OCI-LY1 (cell line): ENCODE measurements around the gene PAPOLB.

ENCODE experiments used
- H2AFZ ChIP-seq: fragments of 200-600 bp; sonication (generic), shearing (Covaris generic); 2 replicates; pipeline ENCODE4 v1.6.0; 2014; ENCODE audit warnings: antibody characterized with exemption, mild to moderate bottlenecking, low read length
- H3F3A ChIP-seq: fragments of 200-600 bp; sonication (generic), shearing (Covaris generic); 2 replicates; pipeline ENCODE4 v1.6.0; 2014; ENCODE audit warnings: mild to moderate bottlenecking, antibody characterized with exemption, low read length, moderate library complexity; ENCODE audit not compliant: insufficient read depth
- H3K27ac ChIP-seq: fragments of 200-600 bp; sonication (generic); 2 replicates; pipeline ENCODE4 v1.5.1; 2014; ENCODE audit warnings: low read length, mixed run types, mild to moderate bottlenecking, low read depth; ENCODE audit not compliant: poor library complexity, severe bottlenecking
- H3K27me3 ChIP-seq: fragments of 200-600 bp; sonication (generic); 2 replicates; pipeline ENCODE4 v1.6.0; 2014; ENCODE audit warnings: antibody characterized with exemption, mild to moderate bottlenecking, low read length, moderate library complexity; ENCODE audit not compliant: insufficient read depth
- H3K36me3 ChIP-seq: fragments of 200-600 bp; sonication (generic); 2 replicates; pipeline ENCODE4 v1.6.1; 2014; ENCODE audit warnings: mild to moderate bottlenecking, antibody characterized with exemption, low read length, moderate library complexity, mixed read lengths; ENCODE audit not compliant: insufficient read depth
- H3K4me1 ChIP-seq: fragments of 200-600 bp; sonication (generic); 2 replicates; pipeline ENCODE4 v1.5.1; 2014; ENCODE audit warnings: mild to moderate bottlenecking, low read length, moderate library complexity; ENCODE audit not compliant: insufficient read depth, severe bottlenecking
- H3K4me2 ChIP-seq: fragments of 200-600 bp; sonication (generic), shearing (Covaris generic); 2 replicates; pipeline ENCODE4 v1.6.1; 2014; ENCODE audit warnings: low read length
- H3K4me3 ChIP-seq: fragments of 200-600 bp; sonication (generic); 2 replicates; pipeline ENCODE4 v1.5.1; 2014; ENCODE audit warnings: low read length, low read depth, mild to moderate bottlenecking, mixed read lengths; ENCODE audit not compliant: poor library complexity, severe bottlenecking
- H3K79me2 ChIP-seq: fragments of 200-600 bp; shearing (Covaris generic); 2 replicates; pipeline ENCODE4 v1.6.1; 2016; ENCODE audit warnings: mixed run types, low read length, mixed read lengths; ENCODE audit not compliant: insufficient read depth
- H3K9ac ChIP-seq: fragments of 200-600 bp; sonication (generic), shearing (Covaris generic); 2 replicates; pipeline ENCODE4 v1.6.1; 2014; ENCODE audit warnings: mild to moderate bottlenecking, low read length, mixed read lengths
- H3K9me2 ChIP-seq: fragments of 200-600 bp; sonication (generic), shearing (Covaris generic); 2 replicates; pipeline ENCODE4 v1.6.1; 2014; ENCODE audit warnings: low read depth, mild to moderate bottlenecking, low read length, mixed read lengths
- H3K9me3 ChIP-seq: fragments of 200-600 bp; shearing (Covaris generic); 2 replicates; pipeline ENCODE4 v1.6.1; 2014; ENCODE audit warnings: low read length, mixed read lengths
- H4K20me1 ChIP-seq: fragments of 200-600 bp; sonication (generic), shearing (Covaris generic); 2 replicates; pipeline ENCODE4 v1.6.0; 2016; ENCODE audit warnings: mild to moderate bottlenecking, low read length; ENCODE audit not compliant: insufficient read depth
- CTCF ChIP-seq: fragments of 200-600 bp; sonication (generic), shearing (Covaris generic); IDR thresholded peaks from 2 replicates; pipeline ENCODE4 v1.5.1; 2017; ENCODE audit warnings: mild to moderate bottlenecking, antibody characterized with exemption, low read length, moderate library complexity, mixed read lengths
- EZH2 ChIP-seq: fragments of 200-600 bp; sonication (generic), shearing (Covaris generic); IDR thresholded peaks from 2 replicates; pipeline ENCODE4 v1.8.0; 2017; ENCODE audit warnings: borderline replicate concordance, mixed run types, mild to moderate bottlenecking, antibody characterized with exemption, low read length, moderate library complexity, mixed read lengths

PAPOLB gene

GRCh38 chr7:4878336-4879335, 16.8 kb upstream of the PAPOLB start:
- no peak overlapping the region for H2AFZ ChIP-seq
- no peaks in the 10 kb centered on the region for H3K36me3 ChIP-seq
- no peak overlapping the region for H3K4me3 ChIP-seq
- TF ChIP-seq CTCF (no peak), EZH2 (no peak)
- no peak overlapping the region for H3K9ac ChIP-seq
- H3F3A ChIP-seq = no peaks in the 10 kb centered on the region
- no peak overlapping the region for H3K4me2 ChIP-seq
- no peaks in the 10 kb centered on the region for H3K9me2 ChIP-seq
- no peaks in the 10 kb centered on the region for H3K27me3 ChIP-seq
- no peaks in the 10 kb centered on the region for H4K20me1 ChIP-seq
- H3K9me3 ChIP-seq = no peaks in the 10 kb centered on the region
- no peaks in the 10 kb centered on the region for H3K4me1 ChIP-seq
- no peaks in the 10 kb centered on the region for H3K79me2 ChIP-seq
- no peak overlapping the region for H3K27ac ChIP-seq

DNA sequence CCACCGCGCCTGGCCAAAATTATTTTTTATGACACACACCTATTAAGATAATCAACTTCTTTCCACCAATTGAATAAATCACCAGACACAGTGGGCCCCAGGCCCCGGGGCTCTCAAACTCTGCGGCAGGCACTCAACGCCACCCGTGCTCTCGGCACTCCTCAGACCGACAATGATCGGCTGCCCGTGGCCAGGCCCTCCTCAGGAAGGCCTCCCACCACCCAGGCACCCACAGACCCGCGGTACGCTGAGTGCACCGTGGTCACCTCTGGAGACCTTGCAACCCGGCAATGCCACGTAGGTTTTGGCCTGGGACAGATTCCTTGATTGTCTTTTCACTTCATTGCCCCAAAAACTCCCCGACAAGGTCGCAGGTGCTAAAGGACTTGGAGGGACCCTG, 14.8 kb upstream of the PAPOLB start:
- no peak overlapping the region for H3K9ac ChIP-seq
- H4K20me1 ChIP-seq = no peaks in the 10 kb centered on the region
- H3K9me3 ChIP-seq = no peaks in the 10 kb centered on the region
- H3K9me2 ChIP-seq = no peaks in the 10 kb centered on the region
- no peak overlapping the region for H3K27ac ChIP-seq
- H3K36me3 ChIP-seq = no peaks in the 10 kb centered on the region
- H3K27me3 ChIP-seq = no peaks in the 10 kb centered on the region
- TF ChIP-seq CTCF (no peak), EZH2 (no peak)
- no peaks in the 10 kb centered on the region for H3K4me1 ChIP-seq
- no peaks in the 10 kb centered on the region for H3F3A ChIP-seq
- H3K4me2 ChIP-seq = no peak overlapping the region
- H2AFZ ChIP-seq = no peak overlapping the region
- no peak overlapping the region for H3K4me3 ChIP-seq
- H3K79me2 ChIP-seq = no peaks in the 10 kb centered on the region

DNA sequence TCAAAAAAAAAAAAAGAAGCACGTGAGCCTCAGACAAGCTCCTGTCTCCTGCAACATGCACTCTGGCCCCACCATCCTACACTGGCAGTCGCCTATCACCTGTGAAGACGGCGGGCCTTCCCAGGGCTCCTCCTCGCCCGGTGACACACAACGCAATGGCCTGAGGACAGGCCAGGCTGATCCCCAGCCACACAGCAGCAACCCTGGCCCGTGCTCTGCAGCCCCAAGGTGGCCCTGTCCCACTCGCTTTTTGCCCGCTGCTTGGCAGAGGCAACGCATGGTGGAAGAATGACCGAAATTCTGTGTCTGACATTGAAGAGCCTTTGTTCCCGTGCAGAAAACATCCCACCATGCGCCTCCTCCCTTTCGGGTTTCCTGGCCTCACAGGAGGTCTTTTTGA, 13.6 kb upstream of the PAPOLB start:
- Histone ChIP-seq H3K36me3 (no peaks in the 10 kb centered on the region), H3K9me3 (no peaks in the 10 kb centered on the region), H3K4me2 (no peak overlapping the region), H3K9me2 (no peaks in the 10 kb centered on the region), H3K9ac (no peak overlapping the region), H3K4me3 (no peak overlapping the region), H3K27me3 (no peaks in the 10 kb centered on the region), H3K4me1 (no peaks in the 10 kb centered on the region), H3F3A (no peaks in the 10 kb centered on the region), H3K79me2 (no peaks in the 10 kb centered on the region), H3K27ac (no peak overlapping the region), H2AFZ (no peak overlapping the region), H4K20me1 (no peaks in the 10 kb centered on the region)
- no peak for TF ChIP-seq EZH2
- TF ChIP-seq CTCF = no peak
